Tibial nerve (tissue), 3 donors: ENCODE results near the gene TOP2B.

Experiments
- CTCF ChIP-seq, 5 experiments: fragments of 200-600 bp in 3 of 5; fragments of 450-650 bp in 2 of 5; sonication (generic) in 3 of 5; IDR thresholded peaks; one replicate each; pipeline ENCODE4 v1.5.1; 2016 to 2019; ENCODE audit warnings: antibody characterized with exemption in 5 of 5, mild to moderate bottlenecking in 3 of 5, moderate library complexity in 2 of 5
- POLR2A ChIP-seq, 2 donors: fragments of 450-650 bp; IDR thresholded peaks; one replicate each; pipeline ENCODE4 v1.6.1; 2017; ENCODE audit warnings: antibody characterized with exemption in 2 of 2, mild to moderate bottlenecking in 2 of 2, moderate library complexity in 2 of 2

GRCh38 chr3:25565807-25566206 is 98.9 kb downstream of the TOP2B start:
- TF ChIP-seq CTCF (IDR thresholded peaks at IDR 0.05) (no peak), POLR2A (IDR thresholded peaks at IDR 0.05) (no peak)
